Endothelial cell of umbilical vein (primary cell): Measurements from ENCODE around the gene BHLHA15. TPM values are rescaled to one million over a fixed set of nuclear protein-coding genes. Genes with fewer than 3 reads are reported as not detected.

Experiments
- BruUV-seq: library from RNA; stranded (reverse); fragments of 400-500 nt; replicated peaks from 2 replicates; lab custom pipeline; 2021; lab: Mats Ljungman, UMichigan
- CTCF ChIA-PET: fragments of 300-600, 350-600 bp; sonication (Branson Sonifier 250); formaldehyde crosslinking; loops from one replicate; lab custom pipeline; 2021; ENCODE audit warnings: antibody characterized with exemption, inconsistent platforms; lab: Charles Lee
- POLR2A ChIA-PET: fragments of 300-600, 350-600 bp; sonication (Branson Sonifier 250); formaldehyde crosslinking; loops from one replicate; lab custom pipeline; 2021; ENCODE audit warnings: antibody characterized with exemption, inconsistent platforms; lab: Charles Lee
- DNase-seq: peaks from one replicate; pipeline ENCODE4 v3.0.0-alpha.2; 2011; ENCODE audit warnings: low read depth, low spot score
- FAIRE-seq: peaks from 2 replicates; lab custom pipeline; 2011; peaks lifted over from hg19 to GRCh38; lab: Jason Lieb, UNC
- H2AFZ ChIP-seq: 2 replicates; pipeline ENCODE4 v1.6.0; 2012; ENCODE audit warnings: low read depth, low read length, control low read depth, inconsistent platforms
- H3K27ac ChIP-seq: 2 replicates; pipeline ENCODE4 v1.5.1; 2011; ENCODE audit warnings: low read depth, mild to moderate bottlenecking, control low read depth, low read length, moderate library complexity; ENCODE audit not compliant: insufficient read depth
- H3K27me3 ChIP-seq, 2 experiments: 2 replicates each; pipeline versions ENCODE4 v1.6.0 to v1.6.1; 2011; ENCODE audit warnings: low read length in 2 of 2, mixed read lengths in 1 of 2; ENCODE audit not compliant: control insufficient read depth in 2 of 2, insufficient read depth in 2 of 2
- H3K36me3 ChIP-seq, 2 experiments: 2 replicates in 1 of 2; 3 replicates in 1 of 2; pipeline ENCODE4 v1.5.1; 2011; ENCODE audit warnings: low read length in 2 of 2, mild to moderate bottlenecking in 1 of 2, moderate library complexity in 1 of 2; ENCODE audit not compliant: control insufficient read depth in 2 of 2, insufficient read depth in 2 of 2; ENCODE audit errors: extremely low read depth in 1 of 2
- H3K4me1 ChIP-seq: 3 replicates; pipeline ENCODE4 v1.5.1; 2011; ENCODE audit warnings: mild to moderate bottlenecking, low read length; ENCODE audit not compliant: control insufficient read depth, insufficient read depth; ENCODE audit errors: extremely low read depth
- H3K4me2 ChIP-seq: 2 replicates; pipeline ENCODE4 v1.6.1; 2011; ENCODE audit warnings: low read length, control low read depth, mixed read lengths; ENCODE audit not compliant: insufficient read depth
- H3K4me3 ChIP-seq, 3 experiments: fragments of 200-600 bp in 1 of 3; sonication (generic), shearing (Covaris generic) in 1 of 3; replicated peaks in 1 of 3; 2 replicates each; pipeline ENCODE4 v1.5.1; 2011 to 2016; ENCODE audit warnings: control low read depth in 3 of 3, low read length in 3 of 3, mild to moderate bottlenecking in 2 of 3, inconsistent platforms in 1 of 3, low read depth in 1 of 3, moderate library complexity in 1 of 3; ENCODE audit not compliant: insufficient read depth in 1 of 3
- H3K79me2 ChIP-seq: 2 replicates; pipeline ENCODE4 v1.6.0; 2012; ENCODE audit warnings: low read length, inconsistent platforms; ENCODE audit not compliant: control insufficient read depth, insufficient read depth
- H3K9ac ChIP-seq: replicated peaks from 2 replicates; pipeline ENCODE3; 2011; ENCODE audit warnings: low read length, control low read depth; ENCODE audit not compliant: insufficient read depth; ENCODE audit errors: extremely low read depth
- H3K9me1 ChIP-seq: replicated peaks from 3 replicates; pipeline ENCODE4 v1.6.0; 2011; ENCODE audit warnings: mild to moderate bottlenecking, low read length; ENCODE audit not compliant: control insufficient read depth, insufficient read depth; ENCODE audit errors: extremely low read depth
- H3K9me3 ChIP-seq: replicated peaks from 2 replicates; pipeline ENCODE4 v1.5.1; 2012; ENCODE audit warnings: low read length, inconsistent platforms; ENCODE audit not compliant: control insufficient read depth, insufficient read depth
- H4K20me1 ChIP-seq: replicated peaks from 2 replicates; pipeline ENCODE3; 2011; ENCODE audit warnings: mild to moderate bottlenecking, low read length; ENCODE audit not compliant: control insufficient read depth, insufficient read depth; ENCODE audit errors: extremely low read depth
- CTCF ChIP-seq, 2 donors: IDR thresholded peaks; 1 replicate in 1 of 2; 2 replicates in 1 of 2; pipeline ENCODE4 v1.5.1; 2011; ENCODE audit warnings: low read length in 2 of 2, mild to moderate bottlenecking in 2 of 2, moderate library complexity in 2 of 2, control low read depth in 1 of 2, inconsistent platforms in 1 of 2, low read depth in 1 of 2; ENCODE audit not compliant: insufficient read depth in 1 of 2; ENCODE audit errors: extremely low read depth in 1 of 2
- EZH2 ChIP-seq: IDR thresholded peaks from 2 replicates; pipeline ENCODE4 v1.6.1; 2012; ENCODE audit warnings: borderline replicate concordance, low read depth, mild to moderate bottlenecking, moderate library complexity, low read length, inconsistent platforms; ENCODE audit not compliant: severe bottlenecking
- FOS ChIP-seq: IDR thresholded peaks from 2 replicates; pipeline ENCODE4 v1.6.1; 2011; ENCODE audit warnings: mild to moderate bottlenecking, low read length, moderate library complexity, borderline replicate concordance; ENCODE audit not compliant: insufficient read depth
- GATA2 ChIP-seq: IDR thresholded peaks from 2 replicates; pipeline ENCODE4 v1.7.0; 2011; ENCODE audit warnings: low read depth, mild to moderate bottlenecking, moderate library complexity, mixed read lengths, low read length; ENCODE audit not compliant: insufficient read length, insufficient read depth
- JUN ChIP-seq: IDR thresholded peaks from 2 replicates; pipeline ENCODE4 v1.6.1; 2011; ENCODE audit warnings: borderline replicate concordance, low read depth; ENCODE audit not compliant: insufficient read length, insufficient read depth
- MAX ChIP-seq: IDR thresholded peaks from 2 replicates; pipeline ENCODE4 v1.6.1; 2011; ENCODE audit not compliant: insufficient read depth, insufficient read length
- MYC ChIP-seq: IDR thresholded peaks from one replicate; pipeline ENCODE4 v1.6.1; 2011; ENCODE audit warnings: mild to moderate bottlenecking, low read depth, low read length
- POLR2A ChIP-seq: IDR thresholded peaks from 2 replicates; pipeline ENCODE4 v1.6.1; 2012; ENCODE audit warnings: low read depth, mild to moderate bottlenecking, control low read depth, low read length
- POLR2AphosphoS5 ChIP-seq: IDR thresholded peaks from 2 replicates; pipeline ENCODE4 v1.6.1; 2012; ENCODE audit warnings: low read depth, mild to moderate bottlenecking, control low read depth, low read length, moderate library complexity; ENCODE audit not compliant: insufficient read depth
- dilution Hi-C: fragments of 300-500 bp; cut with MboI; formaldehyde crosslinking; loops from one replicate; pipeline ENCODE4 v1.15.0; 2019; ENCODE audit warnings: low sequenced_read_pairs; ENCODE audit not compliant: extremely low pct_ligation_motif_present
- intact Hi-C: fragments of 100-400 bp; cut with micrococcal nuclease; formaldehyde crosslinking; loops from one replicate; pipeline ENCODE4 v1.10.0; 2022
- polyA plus RNA-seq, 4 experiments: library from polyadenylated mRNA; depleted of rRNA in 3 of 4; stranded (reverse) in 3 of 4; unstranded in 1 of 4; fragments of >200 nt; gene quantifications; 2 replicates each; pipeline versions ENCODE4 v1.2.1 to v1.2.3, GENCODE V29; 2011 to 2012; ENCODE audit warnings: missing spikeins in 1 of 4
- total RNA-seq: library from RNA; stranded (reverse); gene quantifications from 2 replicates; pipeline ENCODE4 v1.2.3, GENCODE V29; 2021

The BHLHA15 gene
- total and polyA plus RNA-seq, 2 donors (not counting 3 experiments of a cell fraction or from before 2014, with no cell fraction given): 0.81 to 1.2 TPM

- intact Hi-C loops: no loop called here
- ChIA-PET POLR2A (no interaction called here), CTCF (interaction anchor here (1.4 to 3.5 kb wide), 2 partner anchors 10 to 153 kb away, joined by 5 to 20 read pairs; no protein-coding TSS in a partner anchor)
- FAIRE-seq (no peak), DNase-seq (no peak)
- Histone ChIP-seq H3K4me1 (no peaks in the 10 kb centered on the region), H3K4me2 (no peak overlapping the region), H3K27ac (no peak overlapping the region), H3K9ac (no peak overlapping the region), H3K79me2 (no peaks in the 10 kb centered on the region), H2AFZ (no peak overlapping the region), H3K36me3 (peaks cover 0 to 10% of the 10 kb centered on the region in 2 experiments), H3K9me3 (no peaks in the 10 kb centered on the region), H3K4me3 (no peak overlapping the region), H4K20me1 (no peaks in the 10 kb centered on the region), H3K27me3 (no peaks in the 10 kb centered on the region), H3K9me1 (no peaks in the 10 kb centered on the region)
- dilution Hi-C loops: loop anchor here (25.0 kb wide), 1 partner anchor 162 kb away; no protein-coding TSS in a partner anchor
- no TSS peak for BruUV-seq
- TF ChIP-seq MAX (no peak), MYC (no peak), EZH2 (no peak), POLR2AphosphoS5 (no peak), GATA2 (no peak), JUN (no peak), POLR2A (no peak), CTCF (IDR thresholded peaks at IDR 0.05; ENCODE audit: extremely low read depth in 1 of 2, insufficient read depth in 1 of 2, low read depth in 1 of 2, low read length in 2 of 2) (no peak), FOS (no peak)
Measured at GRCh38 chr7:98174334-98175259, 36.6 kb upstream of the BHLHA15 start.
